Kidney (tissue), 14 donors: ENCODE data around the gene CHD6. TPM values are rescaled to one million over a fixed set of nuclear protein-coding genes. Genes with fewer than 3 reads are reported as not detected.

ENCODE experiments used
- DNase-seq, 5 donors: peaks; one replicate each; pipeline ENCODE4 v3.0.0-alpha.2; 2013 to 2020
- FAIRE-seq: peaks from 2 replicates; lab custom pipeline; 2012; peaks lifted over from hg19 to GRCh38; lab: Jason Lieb, UNC
- H3K27ac ChIP-seq, 2 donors: one replicate each; pipeline ENCODE4 v1.7.0; 2013; ENCODE audit warnings: low read depth in 2 of 2, low read length in 2 of 2, inconsistent platforms in 1 of 2
- H3K27me3 ChIP-seq: one replicate; pipeline ENCODE4 v1.7.1; 2013; ENCODE audit warnings: low read length, inconsistent platforms; ENCODE audit not compliant: control insufficient read depth, insufficient read depth
- H3K36me3 ChIP-seq, 3 donors: one replicate each; pipeline versions ENCODE4 v1.7.0 to v1.7.1; 2013; ENCODE audit warnings: low read length in 3 of 3, control low read depth in 1 of 3, inconsistent platforms in 1 of 3; ENCODE audit not compliant: insufficient read depth in 3 of 3, control insufficient read depth in 2 of 3
- H3K4me1 ChIP-seq, 3 donors: one replicate each; pipeline versions ENCODE4 v1.7.0 to v1.7.1; 2013; ENCODE audit warnings: low read length in 3 of 3, inconsistent platforms in 1 of 3, low read depth in 1 of 3; ENCODE audit not compliant: control insufficient read depth in 2 of 3, insufficient read depth in 2 of 3
- H3K4me3 ChIP-seq, 3 donors: one replicate each; pipeline versions ENCODE4 v1.7.0 to v1.8.1; 2013; ENCODE audit warnings: low read length in 3 of 3, control low read depth in 1 of 3, inconsistent platforms in 1 of 3
- H3K9ac ChIP-seq, 3 donors: one replicate each; pipeline versions ENCODE4 v1.7.0 to v1.7.1; 2013; ENCODE audit warnings: low read length in 3 of 3, control low read depth in 1 of 3, inconsistent platforms in 1 of 3
- H3K9me3 ChIP-seq, 3 donors: one replicate each; pipeline versions ENCODE4 v1.7.0 to v1.7.1; 2013; ENCODE audit warnings: low read length in 3 of 3, control low read depth in 1 of 3, inconsistent platforms in 1 of 3; ENCODE audit not compliant: control insufficient read depth in 2 of 3, insufficient read depth in 1 of 3
- intact Hi-C: fragments of 100-400 bp; cut with DNase I; formaldehyde crosslinking; loops from one replicate; pipeline ENCODE4 v1.11.1; 2022
- polyA plus RNA-seq: library from polyadenylated mRNA; stranded (reverse); fragments of 350-450 nt; fragmentation: Illumina TruSeq; extraction: RNeasy Lipid Tissue Mini Kit (QIAGEN cat#74804); gene quantifications from one replicate; pipeline ENCODE4 v1.2.3, GENCODE V29; 2014; ENCODE audit warnings: low read depth, low replicate concordance; ENCODE audit not compliant: insufficient read depth
- total RNA-seq: library from RNA; stranded (reverse); fragmentation: NEBNext Ultra II Directional; extraction: Animal tissue kit (Norgen Biotek cat#: 25700); gene quantifications from one replicate; pipeline ENCODE4 v1.2.1, GENCODE V29; 2021
- TF ChIP-seq, protein P1 (sequence below): IDR thresholded peaks from 3 replicates; pipeline ENCODE4 v1.5.1; 2012; ENCODE audit warnings: mild to moderate bottlenecking, moderate library complexity, borderline replicate concordance; ENCODE audit not compliant: insufficient read depth; ENCODE audit errors: extremely low read depth
- donor health status: control.
- donor health status: control.
- donor health status: control.
- donor health status: control.
- donor health status: control.
- donor health status: DM: yes; HTN: yes; CAD: no.
- donor health status: Normal renal cell carcinoma (clear cell type).

Gene CHD6
- total and polyA plus RNA-seq, 2 donors from 2014 or later: 4.5 to 53.5 TPM

DNA sequence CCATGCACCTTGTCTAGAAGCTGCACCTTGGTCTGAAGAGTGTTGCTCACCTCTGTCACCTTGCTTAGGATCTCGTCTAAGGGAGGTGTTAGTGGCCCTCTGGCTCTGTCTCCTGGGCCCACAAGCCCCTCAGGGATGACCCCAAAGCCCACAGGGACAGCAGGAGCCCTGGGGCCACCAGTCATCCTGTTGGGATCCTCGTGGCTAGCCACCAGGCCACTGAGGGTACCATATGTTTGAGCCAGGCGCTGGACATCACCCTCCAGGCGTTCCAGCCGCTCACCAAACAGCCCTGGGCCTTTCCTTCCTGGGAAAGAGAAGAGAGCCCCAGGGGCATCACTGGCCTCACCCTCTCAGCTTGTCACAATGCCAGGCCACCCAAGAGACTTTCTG, 255.4 kb downstream of the CHD6 start:
- H3K9me3 ChIP-seq: no peaks in the 10 kb centered on the region

DNA sequence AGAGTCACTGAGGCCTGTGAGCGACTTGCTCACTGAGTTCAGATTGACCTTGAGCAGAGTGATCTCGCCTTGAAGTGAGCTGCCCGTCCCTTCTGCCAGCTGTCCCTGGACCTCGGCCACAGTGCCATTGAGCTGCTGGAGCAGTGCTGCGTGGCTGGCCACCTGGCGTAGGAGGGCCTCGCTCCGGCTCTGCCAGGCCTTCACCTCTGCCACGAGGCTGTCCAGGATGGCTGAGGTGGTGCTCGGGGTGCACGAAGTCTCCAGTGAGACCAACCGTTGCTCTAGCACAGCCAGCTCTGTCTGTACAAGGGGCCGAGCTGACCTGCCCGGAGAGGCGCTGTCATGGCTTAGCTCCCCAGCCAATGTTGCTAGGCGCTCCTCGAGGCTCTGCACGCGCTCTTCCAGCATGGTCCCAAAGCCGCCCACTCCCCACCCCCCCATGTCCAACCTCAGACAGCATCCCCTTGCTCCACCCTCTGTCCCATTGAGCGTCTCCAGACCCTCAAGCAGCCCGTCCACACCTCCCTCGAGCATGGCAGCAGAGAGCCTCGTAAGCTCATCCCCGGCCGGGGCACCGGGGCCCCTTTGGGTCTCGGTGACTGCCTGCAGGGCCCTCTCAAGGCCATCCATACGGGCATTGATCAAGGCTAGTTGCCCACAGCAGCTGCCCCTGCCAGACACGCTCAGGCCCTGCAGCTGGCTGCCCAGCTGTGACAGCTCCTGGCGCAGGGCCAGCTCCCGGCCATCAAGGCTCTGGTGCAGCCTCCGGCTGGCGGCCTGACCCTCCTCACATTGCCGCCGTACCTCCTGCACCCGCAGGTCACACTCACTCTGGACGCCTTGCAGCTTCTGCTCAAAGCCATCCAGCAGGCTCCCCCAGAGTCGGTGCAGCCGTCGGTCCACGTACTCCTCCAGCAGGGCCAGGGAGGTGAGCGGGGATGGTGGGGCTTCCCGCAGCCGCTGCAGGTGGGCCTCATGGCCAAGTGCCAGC, 256.1 kb downstream of the CHD6 start:
- Histone ChIP-seq H3K4me3 (no peak overlapping the region), H3K27me3 (no peaks in the 10 kb centered on the region), H3K4me1 (peaks cover 0 to 7% (median 0%) of the 10 kb centered on the region in 3 donors), H3K9me3 (no peaks in the 10 kb centered on the region), H3K27ac (no peak overlapping the region), H3K36me3 (peaks cover 0 to 8% (median under 1%) of the 10 kb centered on the region in 3 donors), H3K9ac (no peak overlapping the region)
- peak in 3 of 5 donors; percentile 37 to 73 (median 61) for DNase-seq
- intact Hi-C loops: no loop called here
- TF ChIP-seq, protein P1, sequence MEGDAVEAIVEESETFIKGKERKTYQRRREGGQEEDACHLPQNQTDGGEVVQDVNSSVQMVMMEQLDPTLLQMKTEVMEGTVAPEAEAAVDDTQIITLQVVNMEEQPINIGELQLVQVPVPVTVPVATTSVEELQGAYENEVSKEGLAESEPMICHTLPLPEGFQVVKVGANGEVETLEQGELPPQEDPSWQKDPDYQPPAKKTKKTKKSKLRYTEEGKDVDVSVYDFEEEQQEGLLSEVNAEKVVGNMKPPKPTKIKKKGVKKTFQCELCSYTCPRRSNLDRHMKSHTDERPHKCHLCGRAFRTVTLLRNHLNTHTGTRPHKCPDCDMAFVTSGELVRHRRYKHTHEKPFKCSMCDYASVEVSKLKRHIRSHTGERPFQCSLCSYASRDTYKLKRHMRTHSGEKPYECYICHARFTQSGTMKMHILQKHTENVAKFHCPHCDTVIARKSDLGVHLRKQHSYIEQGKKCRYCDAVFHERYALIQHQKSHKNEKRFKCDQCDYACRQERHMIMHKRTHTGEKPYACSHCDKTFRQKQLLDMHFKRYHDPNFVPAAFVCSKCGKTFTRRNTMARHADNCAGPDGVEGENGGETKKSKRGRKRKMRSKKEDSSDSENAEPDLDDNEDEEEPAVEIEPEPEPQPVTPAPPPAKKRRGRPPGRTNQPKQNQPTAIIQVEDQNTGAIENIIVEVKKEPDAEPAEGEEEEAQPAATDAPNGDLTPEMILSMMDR: no peak
- no peak for FAIRE-seq

More for the DNA sequence above, 255.4 kb downstream of the CHD6 start:
- H3K27me3 ChIP-seq: no peaks in the 10 kb centered on the region
- H3K27ac ChIP-seq: no peak overlapping the region
- H3K36me3 ChIP-seq: peaks cover 0 to 4% (median 0%) of the 10 kb centered on the region in 3 donors
- H3K4me3 ChIP-seq: no peak overlapping the region
- TF ChIP-seq, protein P1: no peak
- peaks cover 0 to 7% (median 0%) of the 10 kb centered on the region in 3 donors for H3K4me1 ChIP-seq
- DNase-seq (peak in 1 of 5 donors; percentile 48), FAIRE-seq (no peak)
- intact Hi-C loops: no loop called here
- H3K9ac ChIP-seq: no peak overlapping the region

DNA sequence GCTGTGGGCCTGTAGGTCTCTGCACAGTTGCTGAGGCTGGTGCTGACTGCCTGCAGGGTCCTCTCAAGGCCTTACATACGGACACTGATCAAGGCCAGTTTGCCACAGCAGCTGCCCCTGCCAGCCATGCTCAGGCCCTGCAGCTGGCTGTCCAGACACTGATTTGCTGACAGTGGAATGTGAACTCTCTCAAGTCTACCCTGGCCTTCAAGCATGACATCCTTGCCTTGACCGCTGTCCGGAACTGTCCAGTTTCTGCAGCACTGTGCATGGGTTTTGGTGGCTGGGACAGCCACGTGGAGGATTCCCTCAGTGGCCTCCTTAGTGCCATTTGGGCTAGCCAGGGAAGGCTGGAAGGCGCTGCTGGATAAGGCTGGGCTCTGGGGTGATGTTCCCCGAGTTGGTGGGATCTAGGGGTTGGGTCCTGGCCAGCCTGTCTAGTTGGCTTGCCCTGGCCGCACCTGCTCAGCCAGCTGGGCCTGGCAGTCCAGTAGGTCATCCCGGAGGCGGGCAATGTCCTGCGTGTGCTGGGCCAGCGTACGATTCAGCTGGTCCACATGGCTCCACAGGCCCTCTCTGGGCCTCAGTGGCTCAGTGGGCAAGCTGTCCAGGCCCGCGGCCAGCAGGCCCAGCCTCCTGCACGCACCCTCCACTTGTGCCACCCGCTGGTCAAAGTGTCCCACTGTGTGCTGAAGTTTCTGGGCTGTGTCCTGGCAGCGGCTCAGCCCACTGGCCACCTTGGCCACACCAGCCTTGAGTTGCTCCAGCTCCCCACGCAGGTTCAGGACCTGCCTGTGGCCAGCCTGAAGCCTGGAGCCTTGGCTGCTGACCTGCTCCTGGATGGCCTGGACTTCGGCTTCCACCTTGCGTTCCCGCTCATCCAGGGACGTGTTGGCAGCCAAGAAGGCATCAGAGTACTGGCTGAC, 257.1 kb downstream of the CHD6 start:
- DNase-seq (peak in 2 of 5 donors; percentile 50 to 65), FAIRE-seq (no peak)
- Histone ChIP-seq H3K4me3 (no peak overlapping the region), H3K27ac (no peak overlapping the region), H3K27me3 (no peaks in the 10 kb centered on the region), H3K4me1 (peaks cover 0 to 7% (median 0%) of the 10 kb centered on the region in 3 donors), H3K9me3 (no peaks in the 10 kb centered on the region), H3K9ac (no peak overlapping the region), H3K36me3 (peaks cover 0 to 13% (median 2%) of the 10 kb centered on the region in 3 donors)
- intact Hi-C loops: no loop called here
- TF ChIP-seq, protein P1: no peak
